Body of pancreas (tissue), 4 donors: ENCODE data around the gene HPGDS.

Experiments used
- CTCF ChIP-seq, 7 experiments: fragments of 450-650 bp in 4 of 7; fragments of 200-600 bp in 3 of 7; sonication (generic) in 3 of 7; IDR thresholded peaks; one replicate each; pipeline ENCODE4 v1.5.1; 2016 to 2019; ENCODE audit warnings: antibody characterized with exemption in 7 of 7
- POLR2A ChIP-seq, 3 donors: fragments of 450-650 bp; IDR thresholded peaks; one replicate each; pipeline ENCODE4 v1.6.1; 2016; ENCODE audit warnings: antibody characterized with exemption in 3 of 3, mild to moderate bottlenecking in 2 of 3

- no peak for TF ChIP-seq POLR2A (IDR thresholded peaks at IDR 0.05)
- TF ChIP-seq CTCF (IDR thresholded peaks at IDR 0.05), result no peak
Observed at GRCh38 chr4:94342694-94343093, at the start of gene HPGDS.
